GM19193 (cell line): Measurements from ENCODE around the gene ASNSD1.

Experiments used
- POLR2A ChIP-seq: IDR thresholded peaks from 4 replicates; pipeline ENCODE4 v1.6.1; 2011; ENCODE audit not compliant: insufficient read depth, insufficient read length; ENCODE audit errors: extremely low read depth

ASNSD1 gene

GRCh38 chr2:189662669-189663226 lies 1.5 kb downstream of the ASNSD1 start:
- TF ChIP-seq POLR2A, result no peak

- no peak for TF ChIP-seq POLR2A
Observed at GRCh38 chr2:189669913-189670312, 8.7 kb downstream of the ASNSD1 start.

GRCh38 chr2:189673661-189674373 lies 12.6 kb downstream of the ASNSD1 start:
- no peak for TF ChIP-seq POLR2A

- TF ChIP-seq POLR2A, result peak; percentile 79
Observed at GRCh38 chr2:189674374-189675112, 13.3 kb downstream of the ASNSD1 start, which contains the start of gene ANKAR. TSS of gene ANKAR (plus strand) at chr2:189674670. CDS start at chr2:189676491, 1,821 bp downstream.

GRCh38 chr2:189676471-189676870 lies 15.2 kb downstream of the ASNSD1 start:
- TF ChIP-seq POLR2A, result no peak

GRCh38 chr2:189679226-189679625 lies 18.0 kb downstream of the ASNSD1 start:
- no peak for TF ChIP-seq POLR2A

GRCh38 chr2:189681203-189681602 lies 19.9 kb downstream of the ASNSD1 start:
- TF ChIP-seq POLR2A, result no peak

GRCh38 chr2:189681903-189682302 lies 20.6 kb downstream of the ASNSD1 start:
- no peak for TF ChIP-seq POLR2A

- TF ChIP-seq POLR2A, result no peak
Observed at GRCh38 chr2:189683348-189683747, 22.1 kb downstream of the ASNSD1 start.

GRCh38 chr2:189684811-189685210 lies 23.6 kb downstream of the ASNSD1 start:
- no peak for TF ChIP-seq POLR2A

GRCh38 chr2:189685540-189686229 lies 24.4 kb downstream of the ASNSD1 start:
- TF ChIP-seq POLR2A, result no peak

GRCh38 chr2:189696223-189696622 lies 35.0 kb downstream of the ASNSD1 start:
- TF ChIP-seq POLR2A, result no peak

GRCh38 chr2:189698020-189698887 lies 37.0 kb downstream of the ASNSD1 start:
- TF ChIP-seq POLR2A, result no peak

- TF ChIP-seq POLR2A, result no peak
Observed at GRCh38 chr2:189700681-189701080, 39.4 kb downstream of the ASNSD1 start.
